Lower leg skin (tissue), 3 donors: Measurements from ENCODE around the gene GOLGA5.

Source experiments
- POLR2A ChIP-seq, 2 donors: fragments of 450-650 bp; IDR thresholded peaks; one replicate each; pipeline ENCODE4 v1.6.1; 2016 to 2017; ENCODE audit warnings: antibody characterized with exemption in 2 of 2, mild to moderate bottlenecking in 1 of 2, moderate library complexity in 1 of 2
- TF ChIP-seq, protein P1 (sequence below), 3 donors: fragments of 450-650 bp; IDR thresholded peaks; one replicate each; pipeline ENCODE4 v1.5.1; 2016; ENCODE audit warnings: antibody characterized with exemption in 3 of 3, mild to moderate bottlenecking in 3 of 3, moderate library complexity in 2 of 3

DNA sequence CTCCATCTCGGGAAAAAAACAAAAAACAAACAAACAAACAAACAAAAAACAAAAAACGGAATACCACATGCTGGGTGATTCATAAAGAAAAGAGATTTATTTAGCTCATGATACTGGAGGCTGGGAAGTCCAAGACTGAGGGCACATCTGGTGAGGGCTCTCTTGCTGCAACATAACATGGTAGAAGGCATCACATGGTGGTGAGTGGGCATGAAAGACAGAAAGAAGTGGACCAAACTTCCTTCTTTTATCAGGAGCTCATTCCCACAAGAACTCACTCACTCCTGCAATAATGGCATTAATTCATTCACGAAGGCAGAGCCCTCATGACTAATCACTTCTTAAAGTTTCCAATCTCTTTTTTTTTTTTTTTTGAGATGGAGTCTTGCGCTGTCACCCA lies 37.7 kb upstream of the GOLGA5 start:
- TF ChIP-seq, protein P1, sequence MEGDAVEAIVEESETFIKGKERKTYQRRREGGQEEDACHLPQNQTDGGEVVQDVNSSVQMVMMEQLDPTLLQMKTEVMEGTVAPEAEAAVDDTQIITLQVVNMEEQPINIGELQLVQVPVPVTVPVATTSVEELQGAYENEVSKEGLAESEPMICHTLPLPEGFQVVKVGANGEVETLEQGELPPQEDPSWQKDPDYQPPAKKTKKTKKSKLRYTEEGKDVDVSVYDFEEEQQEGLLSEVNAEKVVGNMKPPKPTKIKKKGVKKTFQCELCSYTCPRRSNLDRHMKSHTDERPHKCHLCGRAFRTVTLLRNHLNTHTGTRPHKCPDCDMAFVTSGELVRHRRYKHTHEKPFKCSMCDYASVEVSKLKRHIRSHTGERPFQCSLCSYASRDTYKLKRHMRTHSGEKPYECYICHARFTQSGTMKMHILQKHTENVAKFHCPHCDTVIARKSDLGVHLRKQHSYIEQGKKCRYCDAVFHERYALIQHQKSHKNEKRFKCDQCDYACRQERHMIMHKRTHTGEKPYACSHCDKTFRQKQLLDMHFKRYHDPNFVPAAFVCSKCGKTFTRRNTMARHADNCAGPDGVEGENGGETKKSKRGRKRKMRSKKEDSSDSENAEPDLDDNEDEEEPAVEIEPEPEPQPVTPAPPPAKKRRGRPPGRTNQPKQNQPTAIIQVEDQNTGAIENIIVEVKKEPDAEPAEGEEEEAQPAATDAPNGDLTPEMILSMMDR (IDR thresholded peaks at IDR 0.05), result no peak
- TF ChIP-seq POLR2A (IDR thresholded peaks at IDR 0.05), result no peak
